Rectal smooth muscle tissue (tissue), 1 donor: ENCODE data around the gene ENTPD8.

Experiments
- H3K27ac ChIP-seq: one replicate; pipeline ENCODE4 v1.7.0; 2013; ENCODE audit warnings: low read depth, low read length, inconsistent platforms
- H3K27me3 ChIP-seq: one replicate; pipeline ENCODE4 v1.7.0; 2013; ENCODE audit warnings: low read length; ENCODE audit not compliant: control insufficient read depth, insufficient read depth
- H3K36me3 ChIP-seq: one replicate; pipeline ENCODE4 v1.7.0; 2013; ENCODE audit warnings: low read length; ENCODE audit not compliant: control insufficient read depth, insufficient read depth
- H3K4me1 ChIP-seq: one replicate; pipeline ENCODE4 v1.7.0; 2013; ENCODE audit warnings: low read length; ENCODE audit not compliant: control insufficient read depth, insufficient read depth
- H3K4me3 ChIP-seq: one replicate; pipeline ENCODE4 v1.7.0; 2013; ENCODE audit warnings: low read length
- H3K9ac ChIP-seq: one replicate; pipeline ENCODE4 v1.7.0; 2013; ENCODE audit warnings: low read length

Gene ENTPD8

GRCh38 chr9:137433916-137434431, 7.2 kb downstream of the ENTPD8 start:
- H3K27ac ChIP-seq = no peak overlapping the region
- no peak overlapping the region for H3K9ac ChIP-seq
- H3K4me1 ChIP-seq = peaks cover 3% of the 10 kb centered on the region
- no peaks in the 10 kb centered on the region for H3K36me3 ChIP-seq
- no peak overlapping the region for H3K4me3 ChIP-seq
- no peaks in the 10 kb centered on the region for H3K27me3 ChIP-seq

GRCh38 chr9:137433349-137433915, 7.7 kb downstream of the ENTPD8 start:
- no peak overlapping the region for H3K4me3 ChIP-seq
- no peaks in the 10 kb centered on the region for H3K36me3 ChIP-seq
- H3K27ac ChIP-seq = no peak overlapping the region
- no peaks in the 10 kb centered on the region for H3K27me3 ChIP-seq
- no peak overlapping the region for H3K9ac ChIP-seq
- H3K4me1 ChIP-seq = peaks cover 3% of the 10 kb centered on the region

GRCh38 chr9:137432687-137433348, 8.3 kb downstream of the ENTPD8 start:
- Histone ChIP-seq H3K4me3 (no peak overlapping the region), H3K36me3 (no peaks in the 10 kb centered on the region), H3K4me1 (peaks cover 3% of the 10 kb centered on the region), H3K9ac (no peak overlapping the region), H3K27me3 (no peaks in the 10 kb centered on the region), H3K27ac (no peak overlapping the region)

- H3K4me1 ChIP-seq = peaks cover 3% of the 10 kb centered on the region
- no peak overlapping the region for H3K27ac ChIP-seq
- H3K9ac ChIP-seq = no peak overlapping the region
- H3K4me3 ChIP-seq = no peak overlapping the region
- no peaks in the 10 kb centered on the region for H3K27me3 ChIP-seq
- H3K36me3 ChIP-seq = no peaks in the 10 kb centered on the region
Measured at GRCh38 chr9:137431416-137431931, 9.7 kb downstream of the ENTPD8 start.

GRCh38 chr9:137430723-137431415, 10.3 kb downstream of the ENTPD8 start:
- Histone ChIP-seq H3K4me1 (peaks cover 1% of the 10 kb centered on the region), H3K27me3 (no peaks in the 10 kb centered on the region), H3K4me3 (no peak overlapping the region), H3K36me3 (no peaks in the 10 kb centered on the region), H3K27ac (no peak overlapping the region), H3K9ac (no peak overlapping the region)

GRCh38 chr9:137429974-137430722, 11.0 kb downstream of the ENTPD8 start:
- H3K36me3 ChIP-seq = no peaks in the 10 kb centered on the region
- H3K9ac ChIP-seq = no peak overlapping the region
- no peaks in the 10 kb centered on the region for H3K27me3 ChIP-seq
- no peak overlapping the region for H3K4me3 ChIP-seq
- no peak overlapping the region for H3K27ac ChIP-seq
- no peaks in the 10 kb centered on the region for H3K4me1 ChIP-seq

GRCh38 chr9:137429546-137429890, 11.6 kb downstream of the ENTPD8 start:
- Histone ChIP-seq H3K27me3 (no peaks in the 10 kb centered on the region), H3K4me3 (no peak overlapping the region), H3K27ac (no peak overlapping the region), H3K36me3 (no peaks in the 10 kb centered on the region), H3K4me1 (no peaks in the 10 kb centered on the region), H3K9ac (no peak overlapping the region)

- Histone ChIP-seq H3K27me3 (no peaks in the 10 kb centered on the region), H3K4me1 (no peaks in the 10 kb centered on the region), H3K4me3 (no peak overlapping the region), H3K36me3 (no peaks in the 10 kb centered on the region), H3K27ac (no peak overlapping the region), H3K9ac (no peak overlapping the region)
Measured at GRCh38 chr9:137428841-137429545, 12.2 kb downstream of the ENTPD8 start.

- H3K4me1 ChIP-seq = no peaks in the 10 kb centered on the region
- H3K27me3 ChIP-seq = no peaks in the 10 kb centered on the region
- no peaks in the 10 kb centered on the region for H3K36me3 ChIP-seq
- no peak overlapping the region for H3K27ac ChIP-seq
- no peak overlapping the region for H3K4me3 ChIP-seq
- H3K9ac ChIP-seq = no peak overlapping the region
Measured at GRCh38 chr9:137428311-137428630, 12.9 kb downstream of the ENTPD8 start.

GRCh38 chr9:137427454-137428310, 13.5 kb downstream of the ENTPD8 start:
- Histone ChIP-seq H3K4me3 (no peak overlapping the region), H3K36me3 (no peaks in the 10 kb centered on the region), H3K27me3 (no peaks in the 10 kb centered on the region), H3K4me1 (no peaks in the 10 kb centered on the region), H3K27ac (no peak overlapping the region), H3K9ac (no peak overlapping the region)

- Histone ChIP-seq H3K27ac (no peak overlapping the region), H3K4me3 (no peak overlapping the region), H3K9ac (no peak overlapping the region), H3K4me1 (no peaks in the 10 kb centered on the region), H3K27me3 (no peaks in the 10 kb centered on the region), H3K36me3 (no peaks in the 10 kb centered on the region)
Measured at GRCh38 chr9:137426018-137426681, 15.0 kb downstream of the ENTPD8 start.
